SK-N-SH treated with all-trans-retinoic acid at 6 μM for 48 hours (cell line): Measurements from ENCODE around the gene MACF1.
"Not testable (repeated sequence)": the region's sequence is repeated elsewhere in the genome, so short reads cannot be mapped to it uniquely, and the experiment has no call there.

Experiments used
- ATAC-seq: fragments of 200-7000 bp; cut with Tn5 transposase; 3 replicates; pipeline ENCODE4 v1.9.1; 2020; ENCODE audit warnings: mild to moderate bottlenecking, moderate library complexity
- ARNTL ChIP-seq: fragments of 450-650 bp; formaldehyde crosslinking; IDR thresholded peaks from 2 replicates; pipeline ENCODE4 v1.5.0; 2020; ENCODE audit warnings: low read depth, mild to moderate bottlenecking, moderate library complexity, borderline replicate concordance
- BACH2 ChIP-seq: fragments of 250-450 bp; sonication (Bioruptor Pico); IDR thresholded peaks from 2 replicates; pipeline ENCODE4 v1.9.0; 2021; ENCODE audit warnings: mild to moderate bottlenecking, borderline replicate concordance
- CREB5 ChIP-seq: fragments of 250-450 bp; sonication (Bioruptor Pico); IDR thresholded peaks from 2 replicates; pipeline ENCODE4 v1.5.1; 2020; ENCODE audit warnings: low read depth, mild to moderate bottlenecking, moderate library complexity
- CSDC2 ChIP-seq: fragments of 250-450 bp; sonication (Bioruptor Pico); IDR thresholded peaks from 2 replicates; pipeline ENCODE4 v1.5.0; 2020; ENCODE audit warnings: mild to moderate bottlenecking, moderate library complexity
- CSRNP3 ChIP-seq: fragments of 250-450 bp; sonication (Bioruptor Pico); IDR thresholded peaks from 2 replicates; pipeline ENCODE4 v1.5.1; 2021; ENCODE audit warnings: mild to moderate bottlenecking, moderate library complexity
- ESRRG ChIP-seq: fragments of 250-450 bp; sonication (Bioruptor Pico); IDR thresholded peaks from 2 replicates; pipeline ENCODE4 v1.6.1; 2021; ENCODE audit warnings: mild to moderate bottlenecking
- GLIS3 ChIP-seq: fragments of 250-450 bp; sonication (Bioruptor Pico); IDR thresholded peaks from 2 replicates; pipeline ENCODE4 v1.5.0; 2020; ENCODE audit warnings: mild to moderate bottlenecking, moderate library complexity
- OSR1 ChIP-seq: fragments of 250-450 bp; sonication (Bioruptor Pico); IDR thresholded peaks from 2 replicates; pipeline ENCODE4 v1.8.0; 2022; ENCODE audit warnings: moderate library complexity, mild to moderate bottlenecking, inconsistent platforms
- PATZ1 ChIP-seq: fragments of 250-450 bp; sonication (Bioruptor Pico); IDR thresholded peaks from 2 replicates; pipeline ENCODE4 v1.8.0; 2020; ENCODE audit warnings: mild to moderate bottlenecking, moderate library complexity, borderline replicate concordance
- PPARA ChIP-seq: fragments of 250-450 bp; sonication (Bioruptor Pico); IDR thresholded peaks from 2 replicates; pipeline ENCODE4 v1.5.0; 2020; ENCODE audit warnings: mild to moderate bottlenecking, borderline replicate concordance
- RARB ChIP-seq: fragments of 250-450 bp; sonication (Bioruptor Pico); IDR thresholded peaks from 2 replicates; pipeline ENCODE4 v1.8.0; 2021; ENCODE audit warnings: mild to moderate bottlenecking, moderate library complexity
- SNAI2 ChIP-seq: fragments of 250-450 bp; sonication (Bioruptor Pico); IDR thresholded peaks from 2 replicates; pipeline ENCODE4 v1.5.0; 2020; ENCODE audit warnings: mild to moderate bottlenecking, moderate library complexity
- TCF4 ChIP-seq: fragments of 250-450 bp; sonication (Bioruptor Pico); IDR thresholded peaks from 2 replicates; pipeline ENCODE4 v1.8.0; 2021; ENCODE audit warnings: mild to moderate bottlenecking, moderate library complexity, borderline replicate concordance
- TOX ChIP-seq: fragments of 250-450 bp; sonication (Bioruptor Pico); IDR thresholded peaks from 2 replicates; pipeline ENCODE4 v1.8.0; 2021; ENCODE audit warnings: mild to moderate bottlenecking, moderate library complexity, borderline replicate concordance
- ZFP3 ChIP-seq: fragments of 250-450 bp; sonication (Bioruptor Pico); IDR thresholded peaks from 2 replicates; pipeline ENCODE4 v1.5.0; 2020; ENCODE audit warnings: mild to moderate bottlenecking, moderate library complexity
- ZFP30 ChIP-seq: fragments of 450-650 bp; formaldehyde crosslinking; IDR thresholded peaks from 2 replicates; pipeline ENCODE4 v1.5.0; 2022; ENCODE audit warnings: mild to moderate bottlenecking, moderate library complexity
- ZNF565 ChIP-seq: fragments of 450-650 bp; formaldehyde crosslinking; conservative IDR thresholded peaks from 2 replicates; pipeline ENCODE4 v1.5.0; 2020; ENCODE audit warnings: low read depth, mild to moderate bottlenecking, moderate library complexity
- ZNF70 ChIP-seq: fragments of 450-650 bp; formaldehyde crosslinking; IDR thresholded peaks from 2 replicates; pipeline ENCODE4 v1.5.0; 2020; ENCODE audit warnings: mild to moderate bottlenecking, moderate library complexity
- ZNF8 ChIP-seq: fragments of 450-650 bp; formaldehyde crosslinking; IDR thresholded peaks from 2 replicates; pipeline ENCODE4 v1.5.0; 2020; ENCODE audit warnings: mild to moderate bottlenecking, moderate library complexity
- TF ChIP-seq, protein P1 (sequence below): fragments of 250-450 bp; sonication (Bioruptor Pico); IDR thresholded peaks from 2 replicates; pipeline ENCODE4 v1.5.0; 2020; ENCODE audit warnings: mild to moderate bottlenecking, moderate library complexity
- TF ChIP-seq, protein P2 (sequence below): fragments of 250-450 bp; sonication (Bioruptor Pico); IDR thresholded peaks from 2 replicates; pipeline ENCODE4 v1.8.0; 2021; ENCODE audit warnings: low read depth, mild to moderate bottlenecking, moderate library complexity, borderline replicate concordance

MACF1 gene

GRCh38 chr1:39494671-39495410 lies 290.3 kb downstream of the MACF1 start:
- no peak for TF ChIP-seq ZNF565 (CRISPR knock-in tag)
- no peak for TF ChIP-seq ARNTL (CRISPR knock-in tag)
- TF ChIP-seq, protein P1, sequence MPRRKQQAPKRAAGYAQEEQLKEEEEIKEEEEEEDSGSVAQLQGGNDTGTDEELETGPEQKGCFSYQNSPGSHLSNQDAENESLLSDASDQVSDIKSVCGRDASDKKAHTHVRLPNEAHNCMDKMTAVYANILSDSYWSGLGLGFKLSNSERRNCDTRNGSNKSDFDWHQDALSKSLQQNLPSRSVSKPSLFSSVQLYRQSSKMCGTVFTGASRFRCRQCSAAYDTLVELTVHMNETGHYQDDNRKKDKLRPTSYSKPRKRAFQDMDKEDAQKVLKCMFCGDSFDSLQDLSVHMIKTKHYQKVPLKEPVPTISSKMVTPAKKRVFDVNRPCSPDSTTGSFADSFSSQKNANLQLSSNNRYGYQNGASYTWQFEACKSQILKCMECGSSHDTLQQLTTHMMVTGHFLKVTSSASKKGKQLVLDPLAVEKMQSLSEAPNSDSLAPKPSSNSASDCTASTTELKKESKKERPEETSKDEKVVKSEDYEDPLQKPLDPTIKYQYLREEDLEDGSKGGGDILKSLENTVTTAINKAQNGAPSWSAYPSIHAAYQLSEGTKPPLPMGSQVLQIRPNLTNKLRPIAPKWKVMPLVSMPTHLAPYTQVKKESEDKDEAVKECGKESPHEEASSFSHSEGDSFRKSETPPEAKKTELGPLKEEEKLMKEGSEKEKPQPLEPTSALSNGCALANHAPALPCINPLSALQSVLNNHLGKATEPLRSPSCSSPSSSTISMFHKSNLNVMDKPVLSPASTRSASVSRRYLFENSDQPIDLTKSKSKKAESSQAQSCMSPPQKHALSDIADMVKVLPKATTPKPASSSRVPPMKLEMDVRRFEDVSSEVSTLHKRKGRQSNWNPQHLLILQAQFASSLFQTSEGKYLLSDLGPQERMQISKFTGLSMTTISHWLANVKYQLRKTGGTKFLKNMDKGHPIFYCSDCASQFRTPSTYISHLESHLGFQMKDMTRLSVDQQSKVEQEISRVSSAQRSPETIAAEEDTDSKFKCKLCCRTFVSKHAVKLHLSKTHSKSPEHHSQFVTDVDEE (CRISPR knock-in tag) = no peak
- TF ChIP-seq TOX (CRISPR knock-in tag) = no peak
- TF ChIP-seq BACH2 = no peak
- no peak for TF ChIP-seq GLIS3 (CRISPR knock-in tag)
- TF ChIP-seq SNAI2 (CRISPR knock-in tag) = no peak
- TF ChIP-seq ZFP3 (CRISPR knock-in tag) = no peak
- TF ChIP-seq ZNF8 (CRISPR knock-in tag) = no peak
- TF ChIP-seq CSRNP3 (CRISPR knock-in tag) = no peak
- no peak for TF ChIP-seq TCF4 (CRISPR knock-in tag)
- no peak for TF ChIP-seq RARB
- TF ChIP-seq ZNF70 (CRISPR knock-in tag) = no peak
- TF ChIP-seq CSDC2 (CRISPR knock-in tag) = no peak
- TF ChIP-seq, protein P2, sequence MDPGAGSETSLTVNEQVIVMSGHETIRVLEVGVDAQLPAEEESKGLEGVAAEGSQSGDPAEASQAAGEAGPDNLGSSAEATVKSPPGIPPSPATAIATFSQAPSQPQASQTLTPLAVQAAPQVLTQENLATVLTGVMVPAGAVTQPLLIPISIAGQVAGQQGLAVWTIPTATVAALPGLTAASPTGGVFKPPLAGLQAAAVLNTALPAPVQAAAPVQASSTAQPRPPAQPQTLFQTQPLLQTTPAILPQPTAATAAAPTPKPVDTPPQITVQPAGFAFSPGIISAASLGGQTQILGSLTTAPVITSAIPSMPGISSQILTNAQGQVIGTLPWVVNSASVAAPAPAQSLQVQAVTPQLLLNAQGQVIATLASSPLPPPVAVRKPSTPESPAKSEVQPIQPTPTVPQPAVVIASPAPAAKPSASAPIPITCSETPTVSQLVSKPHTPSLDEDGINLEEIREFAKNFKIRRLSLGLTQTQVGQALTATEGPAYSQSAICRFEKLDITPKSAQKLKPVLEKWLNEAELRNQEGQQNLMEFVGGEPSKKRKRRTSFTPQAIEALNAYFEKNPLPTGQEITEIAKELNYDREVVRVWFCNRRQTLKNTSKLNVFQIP = no peak
- TF ChIP-seq ZFP30 = no peak

DNA sequence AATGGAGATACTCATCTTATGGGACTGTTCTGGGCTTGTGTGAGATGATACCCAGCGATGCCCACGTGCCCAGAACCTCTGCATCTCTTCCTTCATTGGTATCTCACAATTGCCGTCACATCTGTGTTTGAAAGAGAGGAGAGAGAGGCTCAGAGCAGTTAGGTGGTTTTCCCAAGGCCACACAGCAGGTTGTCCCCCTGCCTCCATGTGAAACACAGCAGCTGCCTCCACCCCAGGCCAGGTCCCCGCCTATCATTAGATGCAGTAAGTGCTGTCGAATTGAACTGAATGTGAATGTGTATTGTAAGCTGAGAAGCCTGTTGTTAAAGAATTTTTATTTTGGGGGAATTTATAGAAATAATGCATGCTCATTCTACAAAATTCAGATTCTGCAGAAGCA lies 292.0 kb downstream of the MACF1 start:
- ATAC-seq = not testable (repeated sequence)

More at GRCh38 chr1:39494671-39495410, 290.3 kb downstream of the MACF1 start:
- ATAC-seq = no peak

DNA sequence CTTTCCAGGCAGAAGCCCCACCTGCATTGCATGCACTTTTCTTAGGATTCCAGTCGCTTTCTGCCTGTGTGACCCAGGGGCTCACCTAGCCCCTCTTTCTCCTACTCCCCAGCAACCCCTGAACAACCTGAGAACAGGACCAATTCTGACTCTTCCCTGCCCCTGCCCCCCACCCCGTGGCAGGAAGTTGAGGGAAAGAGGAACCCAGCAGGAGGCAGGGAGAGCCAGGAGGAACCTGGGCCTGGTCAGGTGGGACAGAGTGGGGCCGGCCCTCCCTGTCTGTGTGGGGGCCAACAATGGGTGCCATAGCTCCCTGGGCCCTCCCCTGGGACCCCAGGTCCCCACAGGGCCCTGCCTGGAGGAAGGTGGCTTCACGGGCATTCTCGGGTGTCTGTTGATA lies 293.1 kb downstream of the MACF1 start:
- no peak for TF ChIP-seq ZFP3 (CRISPR knock-in tag)
- TF ChIP-seq, protein P2 = no peak
- no peak for TF ChIP-seq RARB
- TF ChIP-seq ZNF8 (CRISPR knock-in tag) = no peak
- TF ChIP-seq OSR1 (CRISPR knock-in tag) = no peak
- no peak for TF ChIP-seq CSDC2 (CRISPR knock-in tag)
- TF ChIP-seq TCF4 (CRISPR knock-in tag) = no peak
- TF ChIP-seq CREB5 (CRISPR knock-in tag) = no peak
- no peak for TF ChIP-seq ZNF70 (CRISPR knock-in tag)
- TF ChIP-seq ESRRG (CRISPR knock-in tag) = no peak
- no peak for TF ChIP-seq ARNTL (CRISPR knock-in tag)
- TF ChIP-seq ZFP30 = no peak
- TF ChIP-seq ZNF565 (CRISPR knock-in tag) = no peak
- TF ChIP-seq TOX (CRISPR knock-in tag) = no peak
- no peak for TF ChIP-seq PATZ1 (CRISPR knock-in tag)
- no peak for TF ChIP-seq GLIS3 (CRISPR knock-in tag)
- TF ChIP-seq PPARA (CRISPR knock-in tag) = no peak
- no peak for TF ChIP-seq BACH2
- no peak for TF ChIP-seq SNAI2 (CRISPR knock-in tag)
- ATAC-seq = no peak

DNA sequence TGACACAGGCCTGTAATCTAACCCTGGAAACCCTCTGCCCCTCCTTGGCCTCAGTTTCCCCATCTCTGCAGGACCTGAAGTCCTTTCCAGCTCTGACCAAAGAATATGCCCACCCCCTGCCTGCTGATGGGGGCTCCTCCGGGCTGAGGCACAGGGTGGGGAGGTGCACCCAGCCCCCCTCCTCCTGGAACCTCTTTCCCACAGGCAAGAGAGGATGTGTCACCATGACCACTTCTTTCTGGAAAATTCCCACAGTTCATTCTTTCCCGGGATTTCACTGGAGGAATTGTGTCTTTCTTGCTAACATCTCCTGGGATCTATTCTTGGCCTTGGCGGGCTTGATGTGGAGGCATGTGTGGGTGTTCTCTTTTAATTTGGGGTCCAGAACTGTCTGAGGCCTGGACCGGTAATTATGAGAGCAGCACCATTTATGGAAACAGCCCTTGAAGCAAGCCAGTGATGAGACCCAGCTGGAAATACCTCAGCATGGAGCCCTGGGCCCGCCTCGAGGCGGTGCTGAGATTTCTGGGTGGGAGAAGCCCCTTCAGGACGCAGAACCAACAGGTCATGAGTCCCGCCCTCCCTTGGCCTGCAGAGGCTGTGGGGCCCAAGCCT lies 293.7 kb downstream of the MACF1 start:
- not testable (repeated sequence) for ATAC-seq

GRCh38 chr1:39498821-39499220 lies 294.3 kb downstream of the MACF1 start:
- not testable (repeated sequence) for ATAC-seq
